Measurements from ENCODE around the gene EXD3. TPM values are rescaled to one million over a fixed set of nuclear protein-coding genes. Genes with fewer than 3 reads are reported as not detected.
A peak's percentile ranks its signal among the peaks of the same experiment; 100 is the strongest.

The EXD3 gene
- total RNA-seq, 1 experiment from 2014 or later: 14.1 TPM

- DNase-seq (ENCODE audit: low spot score): no peak
These were observed 57.2 kb downstream of the EXD3 start for GRCh38 chr9:137365552-137366444.

GRCh38 chr9:137365056-137365455 is 57.9 kb downstream of the EXD3 start:
- no peak for DNase-seq (ENCODE audit: low spot score)

DNA sequence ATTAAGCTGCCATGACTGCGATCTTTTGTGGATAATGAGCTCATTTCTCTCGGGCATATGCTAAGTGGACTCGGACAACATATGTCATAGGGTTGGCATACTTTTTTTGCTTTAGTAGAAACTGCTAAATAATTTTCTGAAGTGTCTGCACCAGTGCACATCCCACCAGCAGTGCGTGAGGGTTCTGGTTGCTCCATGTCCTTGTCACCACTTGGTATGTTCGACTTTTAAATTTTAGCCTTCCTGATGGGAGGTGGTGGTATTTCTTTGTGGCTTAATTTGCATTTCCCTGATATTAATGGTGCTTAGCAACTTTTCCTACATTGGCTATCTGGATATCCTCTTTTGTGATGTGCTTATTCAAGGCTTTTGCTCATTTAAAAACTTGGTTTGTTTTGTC is 63.1 kb downstream of the EXD3 start:
- no peak for DNase-seq (ENCODE audit: low spot score)

- no peak for DNase-seq (ENCODE audit: low spot score)
These were observed 64.8 kb downstream of the EXD3 start for GRCh38 chr9:137358126-137358525.

DNA sequence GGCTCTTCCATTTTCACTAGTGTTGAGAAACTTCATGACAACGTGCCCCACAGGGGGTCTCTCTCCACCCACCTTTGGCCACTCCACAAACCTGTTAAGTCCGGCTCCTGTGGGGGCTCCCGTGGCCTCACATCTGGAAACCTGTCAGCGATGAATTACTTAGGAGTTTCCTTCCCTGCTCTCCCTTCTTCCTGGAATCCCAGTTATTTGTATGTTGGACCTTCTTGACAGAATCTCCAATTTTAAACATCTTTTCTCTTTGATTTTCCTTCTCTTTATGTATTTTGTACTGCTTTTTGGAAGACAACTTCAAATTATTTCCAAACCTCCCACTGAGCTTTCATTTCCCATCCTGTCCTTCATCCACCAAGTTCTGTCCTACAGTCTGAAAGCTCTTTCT is 65.8 kb downstream of the EXD3 start:
- DNase-seq (ENCODE audit: low spot score): no peak

- no peak for DNase-seq (ENCODE audit: low spot score)
These were observed 67.1 kb downstream of the EXD3 start for GRCh38 chr9:137355761-137356365.

DNA sequence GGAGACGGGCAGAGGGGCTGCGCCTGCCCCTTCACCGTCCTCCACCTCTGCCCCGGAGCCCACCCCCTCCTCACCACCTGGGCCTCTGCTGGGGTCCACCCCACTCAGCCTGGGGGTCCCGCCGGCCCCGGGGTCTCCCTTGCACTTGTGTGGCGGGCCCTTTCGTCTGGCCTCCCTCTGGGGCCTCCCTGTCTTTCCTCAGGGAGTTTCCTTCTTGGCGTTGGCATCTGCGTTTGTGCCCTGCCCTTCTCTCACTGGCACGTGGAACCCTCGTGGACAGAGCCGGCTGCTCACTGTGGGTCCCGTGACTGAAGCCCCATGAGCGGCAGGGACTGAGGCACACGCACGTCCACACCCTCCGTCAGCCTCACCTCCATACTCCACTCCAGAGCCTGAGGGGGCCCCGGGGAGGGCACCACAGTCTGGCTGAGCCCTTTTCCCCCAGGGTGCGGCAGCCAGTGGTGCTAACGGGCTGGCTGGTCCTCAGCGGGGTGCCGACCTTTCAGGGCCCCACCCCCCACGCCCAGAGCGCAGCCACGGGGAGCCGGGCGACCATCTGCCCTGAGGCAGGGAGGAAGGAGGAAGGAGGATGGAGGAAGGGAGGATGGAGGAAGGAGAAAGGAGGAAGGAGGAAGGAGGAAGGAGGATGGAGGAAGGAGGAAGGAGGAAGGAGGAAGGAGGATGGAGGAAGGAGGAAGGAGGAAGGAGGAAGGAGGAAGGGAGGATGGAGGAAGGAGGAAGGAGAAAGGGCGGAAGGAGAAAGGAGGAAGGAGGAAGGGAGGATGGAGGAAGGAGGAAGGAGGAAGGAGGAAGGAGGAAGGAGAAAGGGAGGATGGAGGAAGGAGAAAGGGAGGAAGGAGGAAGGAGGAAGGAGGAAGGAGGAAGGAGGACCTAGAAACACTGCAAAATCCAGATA is 67.9 kb downstream of the EXD3 start:
- no peak for DNase-seq (ENCODE audit: low spot score)

- no peak for DNase-seq (ENCODE audit: low spot score)
These were observed 68.7 kb downstream of the EXD3 start for GRCh38 chr9:137354153-137354844.

DNA sequence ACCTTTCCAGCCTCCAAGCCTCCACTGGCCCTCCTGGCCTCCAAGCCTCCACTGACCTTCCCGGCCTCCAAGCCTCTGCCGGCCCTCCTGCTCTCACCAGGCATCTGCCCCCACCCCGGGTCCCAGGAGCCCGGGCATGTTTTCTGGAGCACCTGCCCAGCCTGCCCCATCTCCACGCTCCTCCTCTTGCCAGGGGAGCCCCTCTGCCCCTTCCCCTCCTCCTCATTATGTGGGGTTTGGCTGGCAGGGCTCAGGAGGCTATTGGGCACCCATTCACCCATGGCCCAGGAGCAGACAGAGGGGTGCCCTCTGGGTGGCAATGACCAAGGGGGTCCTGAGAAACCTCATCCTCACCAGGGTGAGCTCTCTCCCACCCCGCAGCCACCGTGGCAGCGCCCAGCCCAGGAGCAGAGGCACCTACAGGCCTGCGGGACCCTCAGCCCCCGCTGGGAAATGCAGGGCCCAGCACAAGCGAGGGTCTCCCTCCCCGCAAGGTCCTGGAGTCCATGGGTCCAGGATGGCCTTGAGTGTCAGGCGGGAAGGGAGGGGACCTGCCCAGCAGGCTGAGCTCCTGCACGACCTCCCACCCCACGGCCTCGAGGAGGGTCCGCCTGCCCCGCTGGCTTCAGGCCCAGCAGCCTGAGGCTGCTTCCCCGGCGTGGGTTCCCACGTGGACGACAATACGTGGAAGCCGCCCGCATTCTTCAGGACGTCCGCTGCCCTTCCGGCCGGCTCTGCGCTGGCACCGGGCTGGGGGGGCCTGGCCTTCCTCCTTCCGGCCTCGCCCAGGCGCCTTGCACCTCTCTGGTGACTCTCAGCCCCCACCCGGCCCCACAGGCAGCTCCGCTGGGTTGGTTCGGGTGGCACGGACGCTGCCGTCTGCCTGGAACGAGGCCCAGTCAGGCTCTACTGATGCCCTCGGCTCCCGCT is 69.5 kb downstream of the EXD3 start:
- DNase-seq (ENCODE audit: low spot score): no peak

- no peak for DNase-seq (ENCODE audit: low spot score)
These were observed 70.3 kb downstream of the EXD3 start for GRCh38 chr9:137352511-137353222.

GRCh38 chr9:137351781-137352501 is 71.0 kb downstream of the EXD3 start:
- DNase-seq (ENCODE audit: low spot score): no peak

DNA sequence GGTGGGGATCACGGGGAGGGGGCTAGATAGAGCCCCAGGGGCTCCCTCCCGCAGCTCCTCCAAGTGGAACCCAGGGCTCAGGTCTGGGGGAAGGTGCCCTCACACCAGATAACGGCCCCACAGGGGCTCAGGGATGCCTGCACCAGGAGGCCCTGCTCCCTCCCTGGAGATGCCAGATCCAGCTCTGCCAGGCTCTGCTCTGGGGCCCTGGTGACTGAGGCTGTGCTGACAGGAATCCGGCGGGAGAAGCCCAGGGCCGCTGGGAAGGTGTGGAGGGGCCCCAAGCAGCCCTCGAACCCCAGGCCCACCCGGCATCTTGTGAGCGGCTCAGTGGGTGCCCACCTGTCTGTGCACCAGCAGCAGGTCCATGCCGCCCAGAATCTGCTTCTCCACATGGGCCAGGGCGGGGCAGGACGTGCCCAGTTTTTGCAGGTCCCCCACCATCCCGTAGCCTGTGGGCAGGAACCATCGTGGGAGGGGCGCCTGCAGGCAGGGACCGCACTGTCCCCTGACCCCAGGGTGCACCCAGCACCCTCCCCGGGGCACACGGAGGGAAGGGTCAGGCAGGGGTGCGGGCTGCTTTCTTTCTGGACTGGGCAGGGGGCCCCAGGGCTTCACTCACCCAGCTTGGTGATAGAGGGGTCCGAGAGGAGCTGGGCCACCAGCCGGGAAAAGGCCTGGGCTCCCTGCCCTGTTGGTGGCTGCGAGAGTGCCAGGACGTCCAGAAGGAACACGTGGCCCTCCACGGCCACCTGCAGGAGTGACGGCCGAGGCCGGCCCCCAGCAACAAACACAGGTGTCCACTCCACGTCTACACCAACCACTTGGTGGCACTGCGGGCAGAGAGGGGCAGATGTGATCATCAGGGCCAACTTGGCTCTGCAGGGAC is 72.0 kb downstream of the EXD3 start:
- peak; percentile 22 for DNase-seq (ENCODE audit: low spot score)

- DNase-seq (ENCODE audit: low spot score): no peak
These were observed 73.4 kb downstream of the EXD3 start for GRCh38 chr9:137349471-137350033.

GRCh38 chr9:137348769-137349470 is 74.0 kb downstream of the EXD3 start:
- DNase-seq (ENCODE audit: low spot score): no peak

- no peak for DNase-seq (ENCODE audit: low spot score)
These were observed 75.0 kb downstream of the EXD3 start for GRCh38 chr9:137347928-137348327.

- DNase-seq (ENCODE audit: low spot score): no peak
These were observed 80.5 kb downstream of the EXD3 start for GRCh38 chr9:137342482-137342881.

DNA sequence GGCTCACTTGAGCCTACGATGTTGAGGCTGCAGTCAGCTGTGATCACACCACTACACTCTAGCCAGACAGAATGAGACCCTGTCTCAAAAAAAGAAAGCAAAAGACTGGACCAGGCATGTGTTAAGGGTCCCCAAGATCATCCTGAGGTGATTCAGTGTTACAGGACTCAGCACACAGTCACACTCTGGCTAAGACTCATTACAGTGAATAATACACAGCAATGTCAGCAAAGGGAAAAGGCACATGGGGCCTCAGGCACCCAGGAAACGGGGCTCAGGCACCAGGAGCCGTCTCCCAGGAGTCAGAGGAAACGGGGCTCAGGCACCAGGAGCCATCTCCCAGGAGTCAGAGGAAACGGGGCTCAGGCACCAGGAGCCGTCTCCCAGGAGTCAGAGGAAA is 81.7 kb downstream of the EXD3 start:
- DNase-seq (ENCODE audit: low spot score): no peak
